Neuronal stem cell (in vitro differentiated cells): ENCODE measurements around the gene GNA14.
"Not testable (repeated sequence)": the region's sequence is repeated elsewhere in the genome, so short reads cannot be mapped to it uniquely, and the experiment has no call there.

Experiments
- DNase-seq: peaks from one replicate; pipeline ENCODE4 v3.0.0-alpha.2; 2013; ENCODE audit warnings: low spot score
- H2AFZ ChIP-seq: one replicate; pipeline ENCODE4 v1.6.1; 2013; ENCODE audit warnings: mild to moderate bottlenecking, low read length, inconsistent platforms
- H2AK5ac ChIP-seq: 2 replicates; pipeline ENCODE4 v1.6.1; 2013; ENCODE audit warnings: low read depth, mild to moderate bottlenecking, inconsistent platforms, low read length, moderate library complexity, mixed read lengths
- H2BK120ac ChIP-seq: 2 replicates; pipeline ENCODE4 v1.6.1; 2013; ENCODE audit warnings: low read depth, mild to moderate bottlenecking, inconsistent platforms, low read length, moderate library complexity, mixed read lengths
- H2BK12ac ChIP-seq: one replicate; pipeline ENCODE4 v1.6.1; 2013; ENCODE audit warnings: low read length, inconsistent platforms
- H2BK15ac ChIP-seq: 2 replicates; pipeline ENCODE4 v1.6.1; 2013; ENCODE audit warnings: mild to moderate bottlenecking, low read length, inconsistent platforms, mixed read lengths
- H2BK5ac ChIP-seq: one replicate; pipeline ENCODE4 v1.6.1; 2013; ENCODE audit warnings: inconsistent platforms, mild to moderate bottlenecking, low read length, moderate library complexity
- H3K14ac ChIP-seq: one replicate; pipeline ENCODE4 v1.6.1; 2013; ENCODE audit warnings: low read length, inconsistent platforms
- H3K18ac ChIP-seq: 2 replicates; pipeline ENCODE4 v1.6.1; 2013; ENCODE audit warnings: low read length, inconsistent platforms
- H3K23ac ChIP-seq: 2 replicates; pipeline ENCODE4 v1.6.1; 2013; ENCODE audit warnings: low read depth, mild to moderate bottlenecking, mixed read lengths, low read length, inconsistent platforms; ENCODE audit not compliant: poor library complexity
- H3K27ac ChIP-seq: replicated peaks from 3 replicates; pipeline ENCODE4 v1.5.1; 2013; ENCODE audit warnings: low read length, inconsistent platforms
- H3K27me3 ChIP-seq, 3 experiments: 2 replicates each; pipeline ENCODE4 v1.6.1; 2013; ENCODE audit warnings: low read length in 3 of 3, mild to moderate bottlenecking in 2 of 3, inconsistent platforms in 1 of 3, low read depth in 1 of 3, mixed read lengths in 1 of 3, moderate library complexity in 1 of 3; ENCODE audit not compliant: control insufficient read depth in 3 of 3, insufficient read depth in 3 of 3
- H3K36me3 ChIP-seq, 2 donors: replicated peaks in 1 of 2; 2 replicates each; pipeline ENCODE4 v1.6.1; 2013; ENCODE audit warnings: low read length in 2 of 2; ENCODE audit not compliant: control insufficient read depth in 2 of 2, insufficient read depth in 2 of 2
- H3K4ac ChIP-seq: 2 replicates; pipeline ENCODE4 v1.6.1; 2013; ENCODE audit warnings: inconsistent platforms, mild to moderate bottlenecking, low read length, moderate library complexity
- H3K4me1 ChIP-seq, 2 donors: 1 replicate in 1 of 2; 2 replicates in 1 of 2; pipeline ENCODE4 v1.6.1; 2013; ENCODE audit warnings: low read length in 2 of 2, low read depth in 1 of 2; ENCODE audit not compliant: control insufficient read depth in 2 of 2, insufficient read depth in 1 of 2
- H3K4me2 ChIP-seq: one replicate; pipeline ENCODE4 v1.6.1; 2013; ENCODE audit warnings: mild to moderate bottlenecking, low read length, inconsistent platforms; ENCODE audit not compliant: insufficient read depth, poor library complexity, severe bottlenecking
- H3K4me3 ChIP-seq, 2 donors: 2 replicates each; pipeline ENCODE4 v1.5.1; 2013; ENCODE audit warnings: low read length in 2 of 2, mild to moderate bottlenecking in 2 of 2, inconsistent platforms in 1 of 2, moderate library complexity in 1 of 2
- H3K79me1 ChIP-seq: one replicate; pipeline ENCODE4 v1.6.1; 2013; ENCODE audit warnings: low read depth, mild to moderate bottlenecking, inconsistent platforms, low read length, moderate library complexity
- H3K9ac ChIP-seq: one replicate; pipeline ENCODE4 v1.6.1; 2013; ENCODE audit warnings: mild to moderate bottlenecking, low read depth, low read length, inconsistent platforms; ENCODE audit not compliant: poor library complexity
- H3K9me3 ChIP-seq, 2 donors: replicated peaks in 1 of 2; 2 replicates each; pipeline versions ENCODE3 to v1.6.1; 2013; ENCODE audit warnings: low read length in 2 of 2, mild to moderate bottlenecking in 2 of 2, inconsistent platforms in 1 of 2, low read depth in 1 of 2, mixed read lengths in 1 of 2, moderate library complexity in 1 of 2; ENCODE audit not compliant: control insufficient read depth in 2 of 2, insufficient read depth in 1 of 2
- H4K8ac ChIP-seq: one replicate; pipeline ENCODE4 v1.6.1; 2013; ENCODE audit warnings: low read depth, mild to moderate bottlenecking, inconsistent platforms, low read length, moderate library complexity
- H4K91ac ChIP-seq: one replicate; pipeline ENCODE4 v1.6.1; 2013; ENCODE audit warnings: low read length, low read depth, mild to moderate bottlenecking, inconsistent platforms; ENCODE audit not compliant: poor library complexity
- WGBS, 2 donors: extraction: QIAGEN DNeasy Blood & Tissue Kit; methylation state at CpG; one replicate each; pipeline ENCODE4 v1.1.7; 2013; ENCODE audit warnings: missing lambda C conversion rate in 2 of 2, mixed read lengths in 1 of 2; ENCODE audit not compliant: insufficient read length in 2 of 2, insufficient replicate concordance in 1 of 2; ENCODE audit errors: extremely low coverage in 2 of 2; 5-methylcytosine and 5-hydroxymethylcytosine counted together

The GNA14 gene

DNA sequence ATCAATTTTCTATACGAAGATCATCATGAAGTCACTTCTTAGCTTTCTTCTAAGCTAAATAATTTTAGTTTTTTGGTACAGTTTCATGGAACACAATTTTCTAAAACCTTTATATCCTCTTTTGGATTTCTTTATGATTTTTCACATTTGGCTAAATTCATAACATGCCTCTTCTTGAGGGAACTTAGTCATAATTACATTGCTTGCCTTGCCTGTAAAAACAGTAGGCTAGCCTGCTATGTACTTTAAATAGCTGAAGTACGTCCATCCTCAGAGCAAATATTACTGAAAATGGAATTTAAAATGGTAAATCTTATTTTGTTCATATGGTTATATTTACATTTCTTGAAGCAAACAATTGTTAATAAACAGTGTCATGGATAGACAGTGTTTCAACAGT is 245.8 kb downstream of the GNA14 start:
- no peak overlapping the region for H2BK120ac ChIP-seq
- H2BK15ac ChIP-seq = no peak overlapping the region
- H4K8ac ChIP-seq = no peak overlapping the region
- H2BK12ac ChIP-seq = no peak overlapping the region
- WGBS, 2 donors = no CpG with 5 or more reads among the region's 2 CpGs
- no peaks in the 10 kb centered on the region for H3K4me1 ChIP-seq
- no peak overlapping the region for H3K14ac ChIP-seq
- H2BK5ac ChIP-seq = no peak overlapping the region
- H3K9me3 ChIP-seq = no peaks in the 10 kb centered on the region
- H3K18ac ChIP-seq = no peak overlapping the region
- no peak overlapping the region for H2AFZ ChIP-seq
- H3K9ac ChIP-seq = no peak overlapping the region
- H3K27me3 ChIP-seq = no peaks in the 10 kb centered on the region
- H3K4ac ChIP-seq = no peak overlapping the region
- no peak overlapping the region for H3K4me3 ChIP-seq
- H3K23ac ChIP-seq = no peak overlapping the region
- H3K27ac ChIP-seq = no peak overlapping the region
- no peaks in the 10 kb centered on the region for H3K79me1 ChIP-seq
- H2AK5ac ChIP-seq = no peak overlapping the region
- no peak overlapping the region for H3K4me2 ChIP-seq
- no peak for DNase-seq
- peaks cover 0 to 3% of the 10 kb centered on the region in 2 donors for H3K36me3 ChIP-seq
- no peak overlapping the region for H4K91ac ChIP-seq

DNA sequence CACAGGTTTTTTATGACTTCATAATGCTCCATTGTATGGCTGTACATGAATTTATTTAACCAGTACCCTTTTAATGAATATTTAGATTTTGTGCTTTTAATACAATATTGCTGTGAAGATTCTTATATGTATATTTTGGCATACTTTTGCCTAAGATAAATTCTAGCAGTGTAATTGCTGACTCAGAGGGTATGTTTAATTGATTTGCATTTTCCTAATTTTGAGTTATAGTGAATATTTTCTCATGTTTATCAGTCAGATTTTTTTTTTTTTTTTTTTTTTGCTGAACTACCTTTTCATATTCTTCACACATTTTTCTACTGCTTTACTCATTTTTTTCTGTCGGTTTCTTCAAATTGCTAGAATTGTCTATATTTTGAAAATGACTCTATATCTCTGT is 248.2 kb downstream of the GNA14 start:
- H3K18ac ChIP-seq = no peak overlapping the region
- H3K23ac ChIP-seq = no peak overlapping the region
- H3K27ac ChIP-seq = no peak overlapping the region
- no peak overlapping the region for H2BK12ac ChIP-seq
- H3K4me2 ChIP-seq = no peak overlapping the region
- no peaks in the 10 kb centered on the region for H3K4me1 ChIP-seq
- H2BK15ac ChIP-seq = no peak overlapping the region
- no CpG with 5 or more reads among the region's 1 CpG for WGBS, 2 donors
- H3K4ac ChIP-seq = no peak overlapping the region
- H3K79me1 ChIP-seq = no peaks in the 10 kb centered on the region
- no peak overlapping the region for H3K14ac ChIP-seq
- H3K9me3 ChIP-seq = no peaks in the 10 kb centered on the region
- H2AK5ac ChIP-seq = no peak overlapping the region
- no peak overlapping the region for H4K8ac ChIP-seq
- DNase-seq = no peak
- no peak overlapping the region for H4K91ac ChIP-seq
- H2BK5ac ChIP-seq = no peak overlapping the region
- H2AFZ ChIP-seq = no peak overlapping the region
- no peak overlapping the region for H3K4me3 ChIP-seq
- no peaks in the 10 kb centered on the region for H3K36me3 ChIP-seq
- H3K27me3 ChIP-seq = no peaks in the 10 kb centered on the region
- H2BK120ac ChIP-seq = no peak overlapping the region
- no peak overlapping the region for H3K9ac ChIP-seq

DNA sequence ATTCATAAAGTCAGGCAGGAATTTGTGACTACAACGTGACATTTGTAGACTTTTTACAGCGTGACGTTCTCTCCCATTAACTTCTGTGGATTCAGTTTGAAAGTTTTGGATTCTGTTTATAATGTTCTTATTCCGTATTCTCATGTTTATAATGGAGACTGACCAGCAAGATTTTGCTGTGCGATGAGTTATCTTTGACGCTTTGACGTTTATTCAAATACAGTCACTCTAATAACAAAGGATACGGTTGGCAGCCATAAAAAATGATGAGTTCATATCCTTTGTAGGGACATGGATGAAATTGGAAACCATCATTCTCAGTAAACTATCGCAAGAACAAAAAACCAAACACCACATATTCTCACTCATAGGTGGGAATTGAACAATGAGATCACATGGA is 249.5 kb downstream of the GNA14 start:
- not testable (repeated sequence) for H2BK15ac ChIP-seq, H3K27me3 ChIP-seq, H2BK12ac ChIP-seq, H3K4me1 ChIP-seq, DNase-seq, H3K27ac ChIP-seq, H3K23ac ChIP-seq, H3K36me3 ChIP-seq, H3K9ac ChIP-seq, H3K9me3 ChIP-seq, H2BK120ac ChIP-seq, H3K79me1 ChIP-seq, H3K4ac ChIP-seq, H3K4me3 ChIP-seq, H3K14ac ChIP-seq, H2BK5ac ChIP-seq, H4K8ac ChIP-seq, H3K4me2 ChIP-seq, H2AK5ac ChIP-seq, H3K18ac ChIP-seq, H4K91ac ChIP-seq, H2AFZ ChIP-seq
- WGBS, 2 donors = no CpG with 5 or more reads among the region's 9 CpGs

DNA sequence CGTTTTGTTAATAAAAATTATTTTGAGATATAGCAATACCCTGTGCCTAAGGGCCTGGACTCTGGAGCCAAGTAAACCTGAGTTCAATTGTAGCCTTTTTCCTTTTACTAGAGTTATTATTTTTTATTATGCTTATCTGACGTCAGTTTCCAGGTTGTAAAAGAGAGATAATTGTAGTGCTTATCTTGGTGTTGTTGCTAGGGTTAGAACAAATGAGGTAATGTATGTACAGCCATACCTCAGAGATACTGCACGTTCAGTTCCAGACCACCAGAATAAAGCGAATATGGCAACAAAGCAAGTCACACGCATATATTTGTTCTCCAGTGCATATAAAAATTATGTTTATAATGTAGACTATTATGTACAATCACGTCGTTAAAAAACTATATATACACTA is 255.8 kb downstream of the GNA14 start:
- Histone ChIP-seq H3K18ac (no peak overlapping the region), H2AK5ac (no peak overlapping the region), H3K9me3 (no peaks in the 10 kb centered on the region), H3K4ac (no peak overlapping the region), H4K91ac (no peak overlapping the region), H2AFZ (no peak overlapping the region), H3K79me1 (no peaks in the 10 kb centered on the region), H3K4me1 (no peaks in the 10 kb centered on the region), H3K4me2 (no peak overlapping the region), H2BK12ac (no peak overlapping the region), H3K27ac (no peak overlapping the region), H3K14ac (no peak overlapping the region), H2BK120ac (no peak overlapping the region), H2BK5ac (no peak overlapping the region), H3K27me3 (no peaks in the 10 kb centered on the region), H3K9ac (no peak overlapping the region), H3K23ac (no peak overlapping the region), H4K8ac (no peak overlapping the region), H3K4me3 (no peak overlapping the region), H2BK15ac (no peak overlapping the region), H3K36me3 (no peaks in the 10 kb centered on the region)
- no CpG with 5 or more reads among the region's 7 CpGs for WGBS, 2 donors
- DNase-seq = no peak
